Natural killer cell (primary cell): ENCODE results near the gene NANOS3. TPM values are rescaled to one million over a fixed set of nuclear protein-coding genes. Genes with fewer than 3 reads are reported as not detected.

Experiments used
- ATAC-seq, 3 donors: fragments of 150-1000 bp in 2 of 3; fragments of 200-7000 bp in 1 of 3; cut with Tn5 transposase; 1 replicate in 1 of 3; 2 replicates in 2 of 3; pipeline ENCODE4 v1.10.0; 2021; ENCODE audit warnings: mild to moderate bottlenecking in 2 of 3, moderate library complexity in 2 of 3
- DNase-seq, 2 donors: peaks; one replicate each; pipeline versions ENCODE4 v3.0.0 to v3.0.0-alpha.2; 2013 to 2021; ENCODE audit warnings: mixed read lengths in 1 of 2
- H3K27ac ChIP-seq: one replicate; pipeline ENCODE4 v1.5.1; 2013; ENCODE audit warnings: mild to moderate bottlenecking, low read length
- H3K27me3 ChIP-seq: one replicate; pipeline ENCODE4 v1.6.1; 2013; ENCODE audit warnings: low read length; ENCODE audit not compliant: control insufficient read depth, insufficient read depth
- H3K36me3 ChIP-seq: one replicate; pipeline ENCODE4 v1.6.1; 2013; ENCODE audit warnings: low read length; ENCODE audit not compliant: control insufficient read depth, insufficient read depth
- H3K4me1 ChIP-seq: one replicate; pipeline ENCODE4 v1.6.1; 2013; ENCODE audit warnings: low read length; ENCODE audit not compliant: control insufficient read depth, insufficient read depth
- H3K4me3 ChIP-seq: one replicate; pipeline ENCODE4 v1.5.1; 2013; ENCODE audit warnings: low read length
- H3K9me3 ChIP-seq: one replicate; pipeline ENCODE4 v1.6.1; 2013; ENCODE audit warnings: low read length; ENCODE audit not compliant: control insufficient read depth, insufficient read depth
- H3K27ac Mint-ChIP-seq, 2 donors: one replicate each; pipeline ENCODE4 v1.8.0; 2022; ENCODE audit warnings: mild to moderate bottlenecking in 2 of 2, mixed read lengths in 2 of 2, moderate library complexity in 1 of 2
- H3K27me3 Mint-ChIP-seq, 2 donors: one replicate each; pipeline ENCODE4 v1.8.0; 2022; ENCODE audit warnings: low read depth in 2 of 2, mixed read lengths in 2 of 2
- H3K36me3 Mint-ChIP-seq: one replicate; pipeline ENCODE4 v1.8.0; 2022; ENCODE audit warnings: mixed read lengths
- H3K4me1 Mint-ChIP-seq, 2 donors: one replicate each; pipeline ENCODE4 v1.8.0; 2022; ENCODE audit warnings: mixed read lengths in 2 of 2
- H3K4me3 Mint-ChIP-seq: one replicate; pipeline ENCODE4 v1.8.0; 2022; ENCODE audit warnings: mild to moderate bottlenecking, moderate library complexity, mixed read lengths
- H3K9me3 Mint-ChIP-seq, 2 donors: one replicate each; pipeline ENCODE4 v1.8.0; 2022; ENCODE audit warnings: mixed read lengths in 2 of 2
- CTCF ChIP-seq: fragments of 200-600 bp; IDR thresholded peaks from one replicate; pipeline ENCODE4 v1.8.0; 2022; ENCODE audit warnings: antibody characterized with exemption
- WGBS: methylation state at CpG from one replicate; pipeline ENCODE4 v1.1.7; 2013; ENCODE audit warnings: missing lambda C conversion rate; ENCODE audit not compliant: insufficient coverage; 5-methylcytosine and 5-hydroxymethylcytosine counted together
- intact Hi-C: fragments of 100-400 bp; cut with micrococcal nuclease; formaldehyde crosslinking; loops from one replicate; pipeline ENCODE4 v1.14.2; 2022
- total RNA-seq, 4 donors: library from RNA; stranded (reverse); fragments of 120-200 nt in 1 of 4; gene quantifications; one replicate each; pipeline versions ENCODE4 v1.2.3 to v1.2.4, GENCODE V29; 2013 to 2022

Gene NANOS3
- total RNA-seq, 3 donors from 2014 or later (not counting 1 experiment from before 2014, with no cell fraction given): 2.6 to 6.3 (median 3.0) TPM

GRCh38 chr19:13868663-13869062, 8.3 kb upstream of the NANOS3 start:
- ATAC-seq: no peak
- H3K36me3 ChIP-seq: no peaks in the 10 kb centered on the region
- no peak for TF ChIP-seq CTCF
- DNase-seq: no peak
- no peaks in the 10 kb centered on the region for H3K9me3 Mint-ChIP-seq
- H3K4me3 Mint-ChIP-seq: no peak overlapping the region
- peaks cover 17 to 36% of the 10 kb centered on the region in 2 donors for H3K27me3 Mint-ChIP-seq
- intact Hi-C loops: no loop called here
- peaks cover 30% of the 10 kb centered on the region for H3K4me1 ChIP-seq
- no peaks in the 10 kb centered on the region for H3K9me3 ChIP-seq
- no peak overlapping the region for H3K4me3 ChIP-seq
- WGBS: 64% methylated on average over 3 of the region's 4 CpGs
- no peak overlapping the region for H3K27ac Mint-ChIP-seq
- H3K27me3 ChIP-seq: peaks cover 28% of the 10 kb centered on the region
- H3K27ac ChIP-seq: no peak overlapping the region
- H3K36me3 Mint-ChIP-seq: no peaks in the 10 kb centered on the region
- peaks cover 16 to 30% of the 10 kb centered on the region in 2 donors for H3K4me1 Mint-ChIP-seq

- Mint-ChIP-seq H3K27me3 (peaks cover 14 to 33% of the 10 kb centered on the region in 2 donors), H3K27ac (no peak overlapping the region), H3K4me3 (no peak overlapping the region), H3K4me1 (peaks cover 12 to 24% of the 10 kb centered on the region in 2 donors), H3K9me3 (no peaks in the 10 kb centered on the region), H3K36me3 (no peaks in the 10 kb centered on the region)
- H3K4me1 ChIP-seq: peaks cover 24% of the 10 kb centered on the region
- intact Hi-C loops: no loop called here
- H3K36me3 ChIP-seq: no peaks in the 10 kb centered on the region
- DNase-seq: no peak
- TF ChIP-seq CTCF: no peak
- H3K4me3 ChIP-seq: no peak overlapping the region
- peaks cover 22% of the 10 kb centered on the region for H3K27me3 ChIP-seq
- 80% methylated on average over 13 of the region's 13 CpGs for WGBS
- H3K27ac ChIP-seq: no peak overlapping the region
- no peak for ATAC-seq
- no peaks in the 10 kb centered on the region for H3K9me3 ChIP-seq
Measured at GRCh38 chr19:13869281-13869680, 7.7 kb upstream of the NANOS3 start.

- no peaks in the 10 kb centered on the region for H3K9me3 Mint-ChIP-seq
- H3K27ac Mint-ChIP-seq: no peak overlapping the region
- Histone ChIP-seq H3K4me1 (peaks cover 17% of the 10 kb centered on the region), H3K36me3 (no peaks in the 10 kb centered on the region), H3K27me3 (peaks cover 16% of the 10 kb centered on the region), H3K4me3 (no peak overlapping the region), H3K9me3 (no peaks in the 10 kb centered on the region), H3K27ac (no peak overlapping the region)
- intact Hi-C loops: no loop called here
- no peak for DNase-seq
- H3K4me3 Mint-ChIP-seq: no peak overlapping the region
- peaks cover 9 to 29% of the 10 kb centered on the region in 2 donors for H3K27me3 Mint-ChIP-seq
- WGBS: 85% methylated on average over 4 of the region's 4 CpGs
- H3K4me1 Mint-ChIP-seq: peaks cover 8 to 16% of the 10 kb centered on the region in 2 donors
- no peak for ATAC-seq
- H3K36me3 Mint-ChIP-seq: no peaks in the 10 kb centered on the region
- TF ChIP-seq CTCF: no peak
Measured at GRCh38 chr19:13870873-13871272, 6.1 kb upstream of the NANOS3 start.

GRCh38 chr19:13872339-13872694, 4.6 kb upstream of the NANOS3 start:
- Mint-ChIP-seq H3K4me3 (no peak overlapping the region), H3K36me3 (no peaks in the 10 kb centered on the region), H3K4me1 (peaks cover 0 to 9% of the 10 kb centered on the region in 2 donors), H3K27me3 (peaks cover 0 to 22% of the 10 kb centered on the region in 2 donors), H3K9me3 (no peaks in the 10 kb centered on the region), H3K27ac (peak overlapping the region in 1 of 2 donors; percentile 67)
- no peak for TF ChIP-seq CTCF
- peaks cover 11% of the 10 kb centered on the region for H3K4me1 ChIP-seq
- no peaks in the 10 kb centered on the region for H3K9me3 ChIP-seq
- ATAC-seq (no peak), DNase-seq (no peak)
- H3K27ac ChIP-seq: no peak overlapping the region
- intact Hi-C loops: no loop called here
- H3K4me3 ChIP-seq: no peak overlapping the region
- WGBS: 67% methylated on average over 3 of the region's 5 CpGs
- H3K36me3 ChIP-seq: no peaks in the 10 kb centered on the region
- peaks cover 8% of the 10 kb centered on the region for H3K27me3 ChIP-seq
